CD4-positive, alpha-beta memory T cell (primary cell): Measurements from ENCODE around the gene TRMT112. TPM values are rescaled to one million over a fixed set of nuclear protein-coding genes. Genes with fewer than 3 reads are reported as not detected.
"Not testable (repeated sequence)": the region's sequence is repeated elsewhere in the genome, so short reads cannot be mapped to it uniquely, and the experiment has no call there.

ENCODE experiments used
- CTCF ChIA-PET: fragments of 350-600 bp; sonication (Branson Sonifier 250); formaldehyde crosslinking; loops from one replicate; lab custom pipeline; 2021; ENCODE audit warnings: inconsistent platforms; ENCODE audit not compliant: partially characterized antibody; lab: Charles Lee
- POLR2A ChIA-PET: fragments of 350-600 bp; sonication (Branson Sonifier 250); formaldehyde crosslinking; loops from one replicate; lab custom pipeline; 2021; ENCODE audit not compliant: partially characterized antibody; lab: Charles Lee
- DNase-seq, 5 donors: peaks; one replicate each; pipeline versions ENCODE4 v3.0.0 to v3.0.0-alpha.2; 2020 to 2022; ENCODE audit warnings: mixed read lengths in 1 of 5
- H3K27ac ChIP-seq: one replicate; pipeline ENCODE4 v1.7.0; 2013; ENCODE audit warnings: low read depth, low read length
- H3K27me3 ChIP-seq: 2 replicates; pipeline ENCODE4 v1.7.0; 2013; ENCODE audit warnings: mild to moderate bottlenecking, low read length, moderate library complexity; ENCODE audit not compliant: insufficient read depth
- H3K36me3 ChIP-seq: 2 replicates; pipeline ENCODE4 v1.7.0; 2013; ENCODE audit warnings: mild to moderate bottlenecking, low read length, moderate library complexity; ENCODE audit not compliant: insufficient read depth
- H3K4me1 ChIP-seq: 2 replicates; pipeline ENCODE4 v1.7.0; 2013; ENCODE audit warnings: mild to moderate bottlenecking, low read length, moderate library complexity; ENCODE audit not compliant: insufficient read depth
- H3K4me3 ChIP-seq, 2 donors: one replicate each; pipeline ENCODE4 v1.7.0; 2013; ENCODE audit warnings: low read length in 2 of 2, mild to moderate bottlenecking in 1 of 2
- H3K9me3 ChIP-seq, 2 donors: one replicate each; pipeline ENCODE4 v1.7.0; 2013; ENCODE audit warnings: low read length in 2 of 2, control low read depth in 1 of 2; ENCODE audit not compliant: control insufficient read depth in 1 of 2
- H3K27ac Mint-ChIP-seq, 7 donors: one replicate each; pipeline ENCODE4 v1.8.0; 2020 to 2021; ENCODE audit warnings: mixed read lengths in 7 of 7, mild to moderate bottlenecking in 6 of 7, inconsistent platforms in 3 of 7, moderate library complexity in 3 of 7
- H3K27me3 Mint-ChIP-seq, 2 donors: one replicate each; pipeline ENCODE4 v1.8.0; 2020 to 2021; ENCODE audit warnings: mixed read lengths in 2 of 2
- H3K36me3 Mint-ChIP-seq, 2 donors: one replicate each; pipeline ENCODE4 v1.8.0; 2020 to 2021; ENCODE audit warnings: mixed read lengths in 2 of 2, inconsistent platforms in 1 of 2, mild to moderate bottlenecking in 1 of 2
- H3K4me1 Mint-ChIP-seq, 4 donors: one replicate each; pipeline ENCODE4 v1.8.0; 2020 to 2021; ENCODE audit warnings: mixed read lengths in 4 of 4, mild to moderate bottlenecking in 1 of 4
- H3K4me3 Mint-ChIP-seq, 8 donors: one replicate each; pipeline ENCODE4 v1.8.0; 2020 to 2021; ENCODE audit warnings: mixed read lengths in 8 of 8, mild to moderate bottlenecking in 7 of 8, moderate library complexity in 6 of 8, inconsistent platforms in 3 of 8
- H3K9me3 Mint-ChIP-seq, 8 donors: one replicate each; pipeline ENCODE4 v1.8.0; 2020 to 2021; ENCODE audit warnings: mixed read lengths in 8 of 8, mild to moderate bottlenecking in 5 of 8, inconsistent platforms in 3 of 8, moderate library complexity in 1 of 8
- intact Hi-C: fragments of 100-400 bp; cut with micrococcal nuclease; formaldehyde crosslinking; loops from one replicate; pipeline ENCODE4 v1.15.1; 2023
- polyA plus RNA-seq, 2 donors: library from polyadenylated mRNA; unstranded; fragments of 300-500 nt; fragmentation: Illumina TruSeq; gene quantifications; one replicate each; pipeline ENCODE4 v1.2.3, GENCODE V29; 2021
- total RNA-seq, 2 experiments: library from RNA; stranded (reverse); gene quantifications; one replicate each; pipeline ENCODE4 v1.2.3, GENCODE V29; 2021

TRMT112 gene
- total and polyA plus RNA-seq, 4 experiments from 2014 or later, result 171 to 516 (median 294) TPM

DNA sequence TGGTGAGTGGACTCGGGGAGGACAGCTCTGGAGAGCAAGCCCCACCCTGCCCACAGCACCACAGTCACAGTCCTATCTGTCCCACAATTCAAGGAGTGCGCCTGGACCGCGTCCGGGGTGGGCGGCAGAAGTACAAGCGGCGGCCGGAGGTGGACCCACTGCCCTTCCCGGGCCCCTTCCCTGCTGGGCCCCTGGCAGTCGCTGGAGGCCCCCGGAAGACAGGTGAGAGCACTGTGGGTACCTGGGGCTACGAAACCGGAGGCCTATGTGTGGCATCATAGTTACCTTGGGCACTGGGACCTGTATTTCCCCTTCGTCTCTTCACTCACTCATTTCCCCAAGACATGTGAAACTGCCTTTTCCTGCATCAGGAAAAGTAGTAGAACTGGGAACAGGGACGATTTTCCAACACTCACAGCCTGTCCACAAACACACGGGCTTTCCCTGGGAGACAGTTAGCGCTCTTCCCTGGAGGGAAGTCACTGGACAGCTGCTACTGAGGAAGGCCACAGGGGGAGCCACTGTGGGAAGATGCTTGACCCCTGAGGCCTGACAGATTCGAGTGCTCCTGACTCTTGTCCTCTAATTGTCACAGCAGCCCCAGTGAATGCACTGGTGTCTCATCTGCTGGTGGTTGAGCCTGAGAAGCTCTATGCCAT is 3.1 kb downstream of the TRMT112 start:
- no peak for DNase-seq
- Mint-ChIP-seq H3K27me3 (no peaks in the 10 kb centered on the region), H3K36me3 (peaks cover 11 to 33% of the 10 kb centered on the region in 2 donors), H3K27ac (peak overlapping the region in 2 of 7 donors; percentile 38 to 59), H3K4me1 (peaks cover 19 to 46% (median 30%) of the 10 kb centered on the region in 4 donors), H3K4me3 (peak overlapping the region in 1 of 8 donors; percentile 10), H3K9me3 (peaks cover 0 to 2% (median 0%) of the 10 kb centered on the region in 8 donors)
- ChIA-PET CTCF (no interaction called here), POLR2A (no interaction called here)
- Histone ChIP-seq H3K27me3 (no peaks in the 10 kb centered on the region), H3K27ac (no peak overlapping the region), H3K4me1 (peaks cover 20% of the 10 kb centered on the region), H3K9me3 (no peaks in the 10 kb centered on the region), H3K36me3 (peaks cover 12% of the 10 kb centered on the region), H3K4me3 (no peak overlapping the region)
- intact Hi-C loops, result no loop called here

DNA sequence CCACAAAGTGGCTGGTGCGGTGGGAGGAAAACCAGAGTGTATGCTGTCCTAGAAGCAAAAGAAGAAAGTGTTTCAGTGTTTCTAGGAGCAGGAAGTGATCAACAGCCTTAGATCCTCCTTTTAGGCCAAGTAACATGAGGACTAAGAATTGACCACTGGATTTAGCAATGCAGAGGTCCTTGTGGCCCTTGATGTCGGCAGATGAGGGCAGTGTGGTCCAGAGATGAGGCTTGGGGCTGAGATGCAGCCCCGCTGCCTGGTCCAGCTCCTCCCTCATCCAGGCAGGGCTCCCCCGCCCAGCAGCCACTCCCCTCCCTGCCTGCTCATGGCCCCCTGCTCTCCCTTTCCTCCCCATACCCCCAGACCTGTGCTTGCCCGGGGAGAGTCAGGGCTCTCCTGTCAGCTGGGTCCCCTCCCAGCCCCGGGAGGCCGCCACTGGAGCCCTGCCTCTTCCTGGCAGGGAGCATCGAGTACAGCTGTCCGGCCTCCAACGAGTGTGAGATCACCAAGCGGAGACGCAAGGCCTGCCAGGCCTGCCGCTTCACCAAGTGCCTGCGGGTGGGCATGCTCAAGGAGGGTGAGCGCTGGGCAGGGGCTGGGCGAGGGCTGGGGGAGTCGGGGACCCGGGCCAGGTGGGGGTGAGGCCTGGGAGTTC is 3.7 kb downstream of the TRMT112 start:
- Histone ChIP-seq H3K27me3 (no peaks in the 10 kb centered on the region), H3K4me1 (peaks cover 14% of the 10 kb centered on the region), H3K36me3 (peaks cover 12% of the 10 kb centered on the region), H3K27ac (no peak overlapping the region), H3K4me3 (no peak overlapping the region), H3K9me3 (no peaks in the 10 kb centered on the region)
- Mint-ChIP-seq H3K27me3 (no peaks in the 10 kb centered on the region), H3K27ac (peak overlapping the region in 2 of 7 donors; percentile 72 to 74), H3K4me3 (no peak overlapping the region), H3K36me3 (peaks cover 11 to 33% of the 10 kb centered on the region in 2 donors), H3K9me3 (peaks cover 0 to 2% (median 0%) of the 10 kb centered on the region in 8 donors), H3K4me1 (peaks cover 15 to 40% (median 24%) of the 10 kb centered on the region in 4 donors)
- ChIA-PET CTCF (interaction anchor here (1.2 kb wide), 1 partner anchor 107 kb away, joined by 3 read pairs; the partner anchor contains the start of gene FERMT3), POLR2A (no interaction called here)
- intact Hi-C loops, result no loop called here
- DNase-seq, result no peak

DNA sequence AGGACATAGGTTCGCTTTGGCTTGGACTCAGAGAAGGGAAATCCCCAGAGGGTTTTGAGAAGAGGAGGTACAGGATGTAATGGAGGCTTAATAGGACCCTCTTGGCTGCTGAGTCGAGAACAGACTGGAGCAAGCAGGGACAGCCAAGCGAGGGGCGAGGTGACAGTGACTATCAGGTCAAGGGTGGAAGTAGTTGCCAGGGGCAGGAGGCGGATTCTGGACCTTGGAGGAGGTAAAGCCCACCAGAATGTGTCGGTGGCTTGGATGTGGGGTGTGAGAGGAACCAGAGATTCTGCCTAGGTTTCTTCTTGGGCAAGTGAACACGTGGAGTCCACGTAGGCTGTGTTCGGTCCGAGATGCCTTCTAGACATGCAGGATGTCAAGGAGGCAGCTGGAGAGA is 4.4 kb downstream of the TRMT112 start:
- Mint-ChIP-seq H3K27ac (peak overlapping the region in 6 of 7 donors; percentile 16 to 84 (median 65)), H3K9me3 (peaks cover 0 to 2% (median 0%) of the 10 kb centered on the region in 8 donors), H3K4me3 (no peak overlapping the region), H3K36me3 (peaks cover 11 to 31% of the 10 kb centered on the region in 2 donors), H3K4me1 (peaks cover 13 to 33% (median 22%) of the 10 kb centered on the region in 4 donors), H3K27me3 (no peaks in the 10 kb centered on the region)
- peaks cover 12% of the 10 kb centered on the region for H3K36me3 ChIP-seq
- DNase-seq, result no peak
- ChIA-PET POLR2A (no interaction called here), CTCF (interaction anchor here (1.2 kb wide), 1 partner anchor 106 kb away, joined by 3 read pairs; the partner anchor contains the start of gene FERMT3)
- no peaks in the 10 kb centered on the region for H3K27me3 ChIP-seq
- no peak overlapping the region for H3K27ac ChIP-seq
- no peak overlapping the region for H3K4me3 ChIP-seq
- peaks cover 14% of the 10 kb centered on the region for H3K4me1 ChIP-seq
- H3K9me3 ChIP-seq, result no peaks in the 10 kb centered on the region
- intact Hi-C loops, result no loop called here

- not testable (repeated sequence) for H3K27ac ChIP-seq, H3K27me3 ChIP-seq, DNase-seq, H3K36me3 ChIP-seq, H3K27me3 Mint-ChIP-seq, H3K9me3 Mint-ChIP-seq, H3K9me3 ChIP-seq, H3K4me3 ChIP-seq
- peak overlapping the region in 7 of 8 donors; percentile 26 to 65 (median 52) for H3K4me3 Mint-ChIP-seq
- peak overlapping the region in 6 of 7 donors; percentile 36 to 90 (median 62) for H3K27ac Mint-ChIP-seq
- H3K36me3 Mint-ChIP-seq, result peaks cover 1 to 19% of the 10 kb centered on the region in 2 donors
- peaks cover 13 to 35% (median 25%) of the 10 kb centered on the region in 4 donors for H3K4me1 Mint-ChIP-seq
- intact Hi-C loops, result loop anchor here (10.0 kb wide), 1 partner anchor 303 kb away; no protein-coding TSS in a partner anchor
- ChIA-PET CTCF (interaction anchor here (7.8 kb wide), 1 partner anchor 9 kb away, joined by 54 read pairs; the partner anchor contains the start of genes PRDX5 and TRMT112), POLR2A (interaction anchor here (7.9 to 8.6 kb wide), 2 partner anchors 9 to 102 kb away, joined by 124 to 192 read pairs; partner anchors contain the start of genes FERMT3, PRDX5 and TRMT112)
- H3K4me1 ChIP-seq, result peaks cover 22% of the 10 kb centered on the region
These were observed 9.6 kb downstream of the TRMT112 start for GRCh38 chr11:64307795-64308194.

DNA sequence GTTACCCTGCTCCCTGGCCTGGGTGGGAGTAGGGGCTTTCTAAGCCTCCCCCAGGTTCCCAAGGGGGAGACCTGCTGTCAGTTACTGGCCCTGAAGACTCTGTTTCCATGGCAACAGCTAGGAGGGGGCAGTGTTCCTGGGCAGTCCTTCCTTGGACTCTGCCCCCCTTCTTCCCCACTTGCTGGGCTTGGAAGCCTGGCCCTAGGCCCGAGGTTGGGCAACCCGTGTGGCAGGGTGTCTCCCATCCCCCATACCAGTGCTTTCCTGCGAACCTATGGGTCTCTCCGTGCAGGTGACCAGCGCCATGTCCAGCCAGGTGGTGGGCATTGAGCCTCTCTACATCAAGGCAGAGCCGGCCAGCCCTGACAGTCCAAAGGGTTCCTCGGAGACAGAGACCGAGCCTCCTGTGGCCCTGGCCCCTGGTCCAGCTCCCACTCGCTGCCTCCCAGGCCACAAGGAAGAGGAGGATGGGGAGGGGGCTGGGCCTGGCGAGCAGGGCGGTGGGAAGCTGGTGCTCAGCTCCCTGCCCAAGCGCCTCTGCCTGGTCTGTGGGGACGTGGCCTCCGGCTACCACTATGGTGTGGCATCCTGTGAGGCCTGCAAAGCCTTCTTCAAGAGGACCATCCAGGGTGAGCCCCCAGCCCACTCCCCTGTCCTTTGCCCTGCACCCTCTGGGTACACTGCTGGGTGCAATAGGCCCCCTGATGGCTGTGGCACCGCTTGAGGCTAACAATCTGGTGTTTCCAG is 10.3 kb downstream of the TRMT112 start:
- CTCF ChIA-PET, result interaction anchor here (6.8 to 7.8 kb wide), 2 partner anchors 10 to 60 kb away, joined by 54 to 121 read pairs; partner anchors contain the start of genes PLCB3, PPP1R14B, PRDX5 and TRMT112
- no peak for DNase-seq

DNA sequence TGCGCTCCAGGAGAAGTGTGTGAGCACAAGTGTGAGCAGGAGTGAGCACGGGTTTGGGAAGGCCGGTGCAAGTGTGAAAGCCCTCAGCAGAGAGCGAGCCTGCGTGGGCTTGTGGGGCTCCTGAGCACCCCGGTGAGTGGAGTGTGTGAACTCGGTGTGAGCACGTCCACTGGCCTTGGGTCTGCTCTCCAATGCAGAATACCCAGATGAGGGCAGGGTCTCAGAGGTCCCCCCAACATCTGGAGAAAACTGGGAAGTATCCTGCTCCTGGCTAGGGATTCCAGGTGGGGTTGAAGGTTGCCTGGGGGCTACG is 10.8 kb downstream of the TRMT112 start:
- Histone ChIP-seq H3K9me3 (no peaks in the 10 kb centered on the region), H3K36me3 (no peaks in the 10 kb centered on the region), H3K4me3 (peak overlapping the region; percentile 33 to 75), H3K4me1 (peaks cover 22% of the 10 kb centered on the region), H3K27ac (peak overlapping the region; percentile 66), H3K27me3 (peaks cover 5% of the 10 kb centered on the region)
- Mint-ChIP-seq H3K36me3 (peaks cover 0 to 15% of the 10 kb centered on the region in 2 donors), H3K4me1 (peaks cover 10 to 35% (median 22%) of the 10 kb centered on the region in 4 donors), H3K27me3 (peaks cover 0 to 1% of the 10 kb centered on the region in 2 donors), H3K27ac (peak overlapping the region; percentile 91 to 97 (median 95)), H3K9me3 (no peaks in the 10 kb centered on the region), H3K4me3 (peak overlapping the region; percentile 88 to 96 (median 94))
- CTCF ChIA-PET, result interaction anchor here (6.8 to 7.8 kb wide), 2 partner anchors 11 to 59 kb away, joined by 54 to 121 read pairs; partner anchors contain the start of genes PLCB3, PPP1R14B, PRDX5 and TRMT112
- DNase-seq, result no peak
- POLR2A ChIA-PET, result interaction anchor here (1.2 to 8.6 kb wide), 5 partner anchors 11 to 101 kb away, joined by 3 to 192 read pairs (median 124); partner anchors contain the start of genes BAD, FERMT3, GPR137 and PRDX5
- intact Hi-C loops, result loop anchor here (10.0 kb wide), 1 partner anchor 302 kb away; no protein-coding TSS in a partner anchor

More for the DNA sequence above, 10.3 kb downstream of the TRMT112 start:
- Mint-ChIP-seq H3K4me1 (peaks cover 10 to 31% (median 22%) of the 10 kb centered on the region in 4 donors), H3K36me3 (peaks cover 0 to 15% of the 10 kb centered on the region in 2 donors), H3K4me3 (peak overlapping the region; percentile 88 to 96 (median 94)), H3K27me3 (peaks cover 0 to 1% of the 10 kb centered on the region in 2 donors), H3K27ac (peak overlapping the region in 5 of 7 donors; percentile 19 to 95 (median 57)), H3K9me3 (no peaks in the 10 kb centered on the region)
- intact Hi-C loops, result loop anchor here (10.0 kb wide), 1 partner anchor 302 kb away; no protein-coding TSS in a partner anchor
- peaks cover 22% of the 10 kb centered on the region for H3K4me1 ChIP-seq
- no peaks in the 10 kb centered on the region for H3K36me3 ChIP-seq
- H3K27ac ChIP-seq, result peak overlapping the region; percentile 66
- POLR2A ChIA-PET, result interaction anchor here (1.2 to 8.6 kb wide), 5 partner anchors 10 to 101 kb away, joined by 3 to 192 read pairs (median 124); partner anchors contain the start of genes BAD, FERMT3, GPR137 and PRDX5
- H3K4me3 ChIP-seq, result peak overlapping the region; percentile 33 to 75
- no peaks in the 10 kb centered on the region for H3K9me3 ChIP-seq
- H3K27me3 ChIP-seq, result no peaks in the 10 kb centered on the region
